HepG2 (cell line): ENCODE results near the gene TMCC1. TPM values are rescaled to one million over a fixed set of nuclear protein-coding genes. Genes with fewer than 3 reads are reported as not detected.

Experiments used
- ATF4 ChIP-seq, 2 experiments: fragments of 450-650 bp in 1 of 2; sonication (generic) in 1 of 2; formaldehyde crosslinking; IDR thresholded peaks; 2 replicates each; pipeline versions ENCODE4 v1.5.0 to v1.8.0; 2020 to 2022; ENCODE audit warnings: mild to moderate bottlenecking in 1 of 2, missing genetic modification reagents in 1 of 2
- CTCF ChIP-seq: sonication (generic); formaldehyde crosslinking; IDR thresholded peaks from 2 replicates; pipeline ENCODE4 v1.5.0; 2020; ENCODE audit warnings: mild to moderate bottlenecking, missing genetic modification reagents, moderate library complexity
- DPF2 ChIP-seq: sonication (generic); formaldehyde crosslinking; IDR thresholded peaks from 2 replicates; pipeline ENCODE4 v1.4.0; 2020; ENCODE audit warnings: mild to moderate bottlenecking, low read depth, missing genetic modification reagents, borderline replicate concordance
- E2F5 ChIP-seq: sonication (generic); formaldehyde crosslinking; conservative IDR thresholded peaks from 2 replicates; pipeline ENCODE4 v1.4.0; 2020; ENCODE audit warnings: missing genetic modification reagents
- HDAC1 ChIP-seq: sonication (generic); formaldehyde crosslinking; IDR thresholded peaks from 2 replicates; pipeline ENCODE4 v1.5.1; 2020; ENCODE audit warnings: mild to moderate bottlenecking, missing genetic modification reagents
- ISL2 ChIP-seq: sonication (generic); formaldehyde crosslinking; IDR thresholded peaks from 2 replicates; pipeline ENCODE4 v1.5.0; 2020; ENCODE audit warnings: missing genetic modification reagents
- MBD4 ChIP-seq: IDR thresholded peaks from 2 replicates; pipeline ENCODE4 v1.6.1; 2012; ENCODE audit warnings: low read length, inconsistent platforms, borderline replicate concordance
- MEIS2 ChIP-seq: sonication (generic); formaldehyde crosslinking; IDR thresholded peaks from 2 replicates; pipeline ENCODE4 v1.9.0; 2021; ENCODE audit warnings: mild to moderate bottlenecking, missing genetic modification reagents
- MXD3 ChIP-seq: IDR thresholded peaks from 2 replicates; pipeline ENCODE4 v1.6.1; 2016; ENCODE audit warnings: mild to moderate bottlenecking, missing biosample characterization, missing genetic modification reagents
- MZF1 ChIP-seq: sonication (generic); formaldehyde crosslinking; IDR thresholded peaks from 2 replicates; pipeline ENCODE4 v1.8.1; 2023; ENCODE audit warnings: mild to moderate bottlenecking, missing genetic modification reagents, borderline replicate concordance
- NFYC ChIP-seq: IDR thresholded peaks from 2 replicates; pipeline ENCODE4 v1.6.1; 2016; ENCODE audit warnings: missing genetic modification reagents, missing compliant biosample characterization
- PAX8 ChIP-seq: sonication (generic); formaldehyde crosslinking; IDR thresholded peaks from 2 replicates; pipeline ENCODE4 v1.8.0; 2022; ENCODE audit warnings: mild to moderate bottlenecking, missing genetic modification reagents, borderline replicate concordance
- PCBP2 ChIP-seq: fragments of 200-400 bp; formaldehyde crosslinking; optimal IDR thresholded peaks from 2 replicates; pipeline ENCODE3; 2018; ENCODE audit warnings: low read length, low read depth; ENCODE audit not compliant: poor library complexity, severe bottlenecking
- PRPF4 ChIP-seq: fragments of 200-400 bp; formaldehyde crosslinking; IDR thresholded peaks from 2 replicates; pipeline ENCODE4 v1.6.1; 2016; ENCODE audit warnings: low read length, low read depth; ENCODE audit not compliant: poor library complexity, severe bottlenecking
- RBFOX2 ChIP-seq: fragments of 200-400 bp; formaldehyde crosslinking; IDR thresholded peaks from 2 replicates; pipeline ENCODE4 v1.6.1; 2017; ENCODE audit warnings: low read depth, mild to moderate bottlenecking, low read length
- STAG1 ChIP-seq: sonication (generic); formaldehyde crosslinking; IDR thresholded peaks from 2 replicates; pipeline ENCODE4 v1.4.0; 2020; ENCODE audit warnings: missing genetic modification reagents
- SYNCRIP ChIP-seq: fragments of 200-400 bp; formaldehyde crosslinking; IDR thresholded peaks from 2 replicates; pipeline ENCODE4 v1.6.1; 2018; ENCODE audit warnings: mild to moderate bottlenecking, low read depth, low read length; ENCODE audit not compliant: insufficient read depth
- TRIM24 ChIP-seq: sonication (generic); formaldehyde crosslinking; IDR thresholded peaks from 2 replicates; pipeline ENCODE4 v1.8.0; 2022; ENCODE audit warnings: mild to moderate bottlenecking, missing genetic modification reagents
- ZC3H13 ChIP-seq: sonication (generic); formaldehyde crosslinking; IDR thresholded peaks from 2 replicates; pipeline ENCODE4 v1.8.1; 2023; ENCODE audit warnings: mild to moderate bottlenecking, missing genetic modification reagents, moderate library complexity
- ZFY ChIP-seq: sonication (generic); formaldehyde crosslinking; IDR thresholded peaks from 2 replicates; pipeline ENCODE4 v1.4.0; 2020; ENCODE audit warnings: missing genetic modification reagents
- ZNF34 ChIP-seq: sonication (generic); formaldehyde crosslinking; IDR thresholded peaks from 2 replicates; pipeline ENCODE4 v1.4.0; 2020; ENCODE audit warnings: mild to moderate bottlenecking, missing genetic modification reagents, borderline replicate concordance
- ZNF484 ChIP-seq: sonication (generic); formaldehyde crosslinking; IDR thresholded peaks from 2 replicates; pipeline ENCODE4 v1.5.1; 2020; ENCODE audit warnings: mild to moderate bottlenecking, low read depth, missing genetic modification reagents, borderline replicate concordance
- ZNF512 ChIP-seq: sonication (generic); formaldehyde crosslinking; IDR thresholded peaks from 2 replicates; pipeline ENCODE4 v1.4.0; 2020; ENCODE audit warnings: mild to moderate bottlenecking, missing genetic modification reagents
- polyA plus RNA-seq, 8 experiments: library from polyadenylated mRNA; depleted of rRNA in 3 of 8; stranded (reverse) in 7 of 8; unstranded in 1 of 8; fragments of >200 nt; fragmentation: Illumina TruSeq in 4 of 8; extraction: Trizol in 4 of 8; gene quantifications; 2 replicates each; pipeline versions ENCODE4 v1.2.1 to v1.2.3, GENCODE V29; 2011 to 2016; ENCODE audit warnings: low read depth in 4 of 8, missing spikeins in 1 of 8, mixed read lengths in 1 of 8; ENCODE audit not compliant: insufficient read depth in 1 of 8
- total RNA-seq, 5 experiments: library from RNA; depleted of rRNA; stranded (reverse); fragments of >200 nt; fragmentation: Illumina TruSeq; extraction: Trizol; gene quantifications; 2 replicates each; pipeline ENCODE4 v1.2.3, GENCODE V29; 2016; ENCODE audit warnings: low read depth in 1 of 5

TMCC1 gene
- total and polyA plus RNA-seq, 2 of the 13 experiments (the other 11 are each of a cell fraction or from before 2014, with no cell fraction given): 12.1 to 264 TPM

GRCh38 chr3:129650256-129650872, 243.1 kb downstream of the TMCC1 start (continued):
- TF ChIP-seq SYNCRIP: no peak
- TF ChIP-seq PCBP2: no peak
- TF ChIP-seq HDAC1 (CRISPR knock-in tag): no peak
- TF ChIP-seq ZC3H13 (CRISPR knock-in tag): 0 out of 2 replicates have a peak, but pooled peaks have one; percentile 15
- TF ChIP-seq ISL2 (CRISPR knock-in tag): no peak
- no peak for TF ChIP-seq MZF1
- TF ChIP-seq NFYC: no peak
- TF ChIP-seq PAX8 (CRISPR knock-in tag): no peak
- no peak for TF ChIP-seq ZFY (CRISPR knock-in tag)
- peak; percentile 68 for TF ChIP-seq STAG1 (CRISPR knock-in tag)
- TF ChIP-seq ZNF512 (CRISPR knock-in tag): no peak
- no peak for TF ChIP-seq ZNF34 (CRISPR knock-in tag)
- TF ChIP-seq CTCF (CRISPR knock-in tag): peak; percentile 56
- TF ChIP-seq TRIM24 (CRISPR knock-in tag): no peak
- TF ChIP-seq E2F5 (CRISPR knock-in tag): no peak
- TF ChIP-seq ZNF484 (CRISPR knock-in tag): no peak
- TF ChIP-seq RBFOX2: peak; percentile 60
- TF ChIP-seq MEIS2: no peak
- no peak for TF ChIP-seq ATF4 (CRISPR knock-in tag; IDR thresholded peaks at IDR 0.05)
- TF ChIP-seq MBD4: 0 out of 2 replicates have a peak, but pooled peaks have one; percentile 40
- TF ChIP-seq MXD3 (CRISPR knock-in tag): no peak
- no peak for TF ChIP-seq DPF2 (CRISPR knock-in tag)
- no peak for TF ChIP-seq PRPF4
